ENCODE measurements around the gene CLEC20A.

The CLEC20A gene

GRCh38 chr1:178472531-178472930, 24.2 kb downstream of the CLEC20A start:
- no peak for DNase-seq (ENCODE audit: low spot score)

GRCh38 chr1:178470411-178470960, 26.3 kb downstream of the CLEC20A start:
- peak; percentile 52 for DNase-seq (ENCODE audit: low spot score)

GRCh38 chr1:178467837-178468236, 28.9 kb downstream of the CLEC20A start:
- DNase-seq (ENCODE audit: low spot score): no peak

DNA sequence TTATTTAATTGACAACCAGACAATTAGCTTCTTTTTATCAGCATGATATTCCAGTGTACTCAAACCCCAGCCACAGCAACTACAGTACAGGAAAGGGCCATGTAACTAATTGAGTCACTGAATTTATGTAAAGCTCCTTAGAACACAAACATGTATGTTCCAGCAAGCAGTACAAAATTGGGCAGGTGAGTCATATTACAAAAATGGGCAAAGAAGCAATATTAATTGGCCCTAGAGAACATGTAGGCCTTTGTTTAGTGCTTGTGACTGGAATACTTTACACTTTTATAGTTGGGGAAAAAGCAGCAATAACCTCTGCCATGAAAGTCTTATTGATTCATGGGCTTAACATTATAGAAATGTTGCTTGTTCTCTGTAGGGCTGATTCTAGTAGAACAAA, 31.8 kb downstream of the CLEC20A start:
- no peak for DNase-seq (ENCODE audit: low spot score)

DNA sequence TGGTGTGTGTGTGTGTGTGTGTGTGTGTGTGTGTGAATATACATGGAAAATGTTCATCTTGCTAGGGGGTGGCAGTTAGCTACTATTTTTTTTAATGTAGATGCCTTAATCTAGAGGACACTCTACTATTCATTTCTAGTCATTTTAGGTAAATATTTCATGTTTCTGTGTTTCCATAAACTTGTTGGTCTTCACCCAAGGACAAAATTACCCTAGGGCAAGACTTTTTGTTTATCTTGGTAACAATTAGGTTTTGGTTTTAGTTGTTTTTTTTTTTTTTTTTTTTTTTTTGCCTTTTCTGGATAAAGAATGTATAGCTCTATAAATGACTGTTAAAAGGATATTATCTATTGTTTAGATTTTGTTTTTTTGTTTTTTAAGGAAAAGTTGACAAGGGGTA, 32.2 kb downstream of the CLEC20A start:
- DNase-seq (ENCODE audit: low spot score): no peak

- no peak for DNase-seq (ENCODE audit: low spot score)
Measured at GRCh38 chr1:178464141-178464540, 32.6 kb downstream of the CLEC20A start.

DNA sequence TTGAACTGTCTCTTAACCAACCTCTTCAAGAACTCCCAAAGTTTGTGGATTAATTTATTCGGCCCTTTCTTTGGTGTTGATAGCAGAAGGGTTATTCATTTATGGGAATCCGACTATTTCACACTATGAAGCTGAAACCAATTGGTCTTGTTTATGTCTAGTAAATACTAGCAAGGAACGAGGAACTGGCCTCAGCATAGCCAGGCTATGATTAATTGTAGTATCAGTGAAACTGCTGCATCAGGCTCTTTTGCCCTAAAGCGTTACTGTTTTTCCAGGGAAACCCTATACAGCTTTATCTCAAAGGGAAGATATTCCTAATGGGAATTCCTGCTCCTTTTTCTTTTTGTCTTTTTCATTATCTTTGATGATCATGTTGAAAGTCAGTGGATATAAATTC, 35.1 kb downstream of the CLEC20A start:
- no peak for DNase-seq (ENCODE audit: low spot score)

DNA sequence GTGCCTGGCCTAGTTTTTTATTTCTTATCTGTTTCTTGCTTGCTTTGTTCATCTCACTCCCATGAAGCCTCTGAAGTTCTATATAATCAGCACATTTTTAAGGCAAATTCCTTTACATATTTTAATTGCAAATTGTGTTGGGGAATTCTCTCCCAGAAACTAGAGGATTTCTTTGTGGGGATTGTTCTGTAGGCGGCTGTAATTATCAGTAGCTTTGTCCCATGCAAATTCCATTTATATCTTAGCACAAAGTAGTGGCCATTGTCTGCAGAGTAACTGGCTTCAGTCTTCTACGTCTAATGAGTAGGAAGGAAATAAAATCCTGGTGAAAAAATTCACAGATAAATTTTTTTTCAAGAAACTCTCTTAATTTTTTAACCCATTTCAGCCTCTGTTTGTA, 35.7 kb downstream of the CLEC20A start:
- no peak for DNase-seq (ENCODE audit: low spot score)

DNA sequence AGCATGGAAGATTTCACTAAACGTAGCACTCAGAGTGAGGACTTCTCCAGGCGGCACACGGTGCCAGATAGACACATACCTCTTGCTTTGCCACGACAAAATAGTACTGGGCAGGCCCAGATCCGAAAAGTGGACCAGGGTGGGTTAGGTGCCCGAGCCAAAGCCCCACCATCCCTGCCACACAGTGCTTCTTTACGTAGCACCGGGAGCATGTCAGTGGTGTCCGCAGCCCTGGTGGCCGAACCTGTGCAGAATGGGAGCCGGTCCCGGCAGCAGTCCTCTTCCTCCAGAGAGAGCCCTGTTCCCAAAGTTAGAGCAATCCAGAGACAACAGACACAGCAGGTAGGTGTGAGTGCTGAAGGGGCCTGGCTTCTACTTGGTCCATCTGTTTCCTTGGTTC, 38.6 kb downstream of the CLEC20A start:
- DNase-seq (ENCODE audit: low spot score): no peak

DNA sequence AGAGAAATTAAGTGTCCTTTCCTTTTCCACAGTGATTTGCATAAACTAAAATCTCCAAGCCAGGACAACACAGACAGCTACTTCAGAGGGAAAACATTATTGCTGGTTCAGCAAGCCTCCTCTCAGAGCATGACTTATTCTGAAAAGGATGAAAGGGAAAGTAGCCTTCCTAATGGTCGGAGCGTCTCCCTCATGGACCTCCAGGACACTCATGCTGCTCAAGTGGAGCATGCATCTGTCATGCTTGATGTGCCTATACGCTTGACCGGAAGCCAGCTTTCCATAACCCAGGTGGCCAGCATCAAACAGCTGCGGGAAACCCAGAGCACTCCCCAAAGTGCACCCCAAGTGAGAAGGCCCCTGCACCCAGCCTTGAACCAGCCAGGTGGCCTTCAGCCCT, 39.1 kb downstream of the CLEC20A start:
- no peak for DNase-seq (ENCODE audit: low spot score)

DNA sequence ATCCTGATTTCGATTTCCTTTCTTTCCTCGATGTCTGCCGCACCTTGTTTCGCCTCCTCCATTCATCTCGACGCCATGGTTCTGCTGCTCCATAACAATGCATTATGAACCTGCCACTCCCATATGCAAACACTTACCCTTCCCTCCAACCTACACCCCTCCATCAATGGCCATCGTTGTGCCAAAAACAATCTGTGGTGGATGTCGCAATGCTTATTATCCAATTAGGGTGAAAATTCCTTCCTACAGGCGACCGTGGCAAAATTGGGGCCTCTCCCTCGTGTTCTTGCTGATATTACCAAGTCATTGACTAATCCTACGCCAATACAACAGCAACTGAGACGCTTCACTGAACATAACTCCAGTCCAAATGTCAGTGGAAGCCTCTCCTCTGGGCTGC, 40.3 kb downstream of the CLEC20A start:
- DNase-seq (ENCODE audit: low spot score): no peak

DNA sequence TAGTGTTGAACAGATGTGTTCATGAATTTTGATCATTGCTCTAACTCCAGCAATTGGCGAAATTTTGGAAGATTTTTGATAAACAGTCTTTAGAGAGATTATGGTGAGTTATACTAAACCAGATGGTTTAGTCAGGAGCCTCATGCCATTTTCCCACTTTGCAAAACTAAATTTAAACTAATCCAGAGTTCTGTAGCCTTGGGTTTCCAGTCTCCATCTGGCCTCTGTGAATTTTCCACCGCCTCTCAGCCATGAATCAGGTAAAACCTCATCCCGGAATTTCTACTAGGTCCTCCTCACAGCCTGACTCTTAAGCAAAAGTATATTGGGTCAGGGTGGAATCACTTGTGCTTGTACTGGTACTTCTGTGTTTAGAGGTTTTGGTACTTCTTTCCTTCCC, 44.8 kb downstream of the CLEC20A start:
- DNase-seq (ENCODE audit: low spot score): no peak

- no peak for DNase-seq (ENCODE audit: low spot score)
Measured at GRCh38 chr1:178451529-178451928, 45.2 kb downstream of the CLEC20A start.

DNA sequence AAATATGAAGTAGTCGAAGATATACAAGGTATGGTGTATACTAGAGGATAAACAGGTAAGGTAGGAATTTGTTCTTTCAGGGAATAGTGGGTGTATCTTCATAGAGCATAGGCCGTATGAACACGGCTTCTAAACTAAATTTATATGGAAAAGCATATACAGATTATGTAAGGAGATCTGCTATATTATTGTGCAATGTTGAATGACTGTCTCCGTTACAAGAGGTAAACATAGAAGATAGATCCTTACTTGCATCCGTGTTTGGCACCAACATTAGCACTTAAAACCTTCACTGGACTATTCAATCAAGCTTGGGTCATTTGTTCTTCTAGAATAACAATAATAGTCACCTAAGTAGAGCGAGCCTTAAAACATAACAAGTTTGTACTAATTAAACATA, 45.9 kb downstream of the CLEC20A start:
- DNase-seq (ENCODE audit: low spot score): no peak

- DNase-seq (ENCODE audit: low spot score): no peak
Measured at GRCh38 chr1:178442925-178443324, 53.8 kb downstream of the CLEC20A start.

DNA sequence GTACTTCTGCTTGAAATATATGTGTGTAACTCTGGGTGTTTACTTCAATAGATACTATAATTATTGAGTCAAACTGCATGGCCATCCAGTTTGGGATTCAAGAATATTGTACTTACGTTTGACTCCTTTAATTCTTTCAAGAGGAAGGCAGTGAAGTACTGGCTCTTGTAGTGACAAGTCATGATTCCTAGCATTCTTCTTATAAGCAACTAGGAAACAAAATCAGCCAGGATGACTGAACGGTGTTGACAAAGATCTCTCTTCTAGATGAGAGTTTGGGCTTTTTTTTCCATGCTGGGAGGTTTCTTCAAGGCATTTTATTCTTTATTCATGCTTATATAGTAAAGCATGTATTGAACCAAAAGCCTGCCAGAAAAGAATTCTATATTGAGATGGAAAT, 58.3 kb downstream of the CLEC20A start:
- DNase-seq (ENCODE audit: low spot score): no peak

GRCh38 chr1:178436899-178437298, 59.9 kb downstream of the CLEC20A start:
- DNase-seq (ENCODE audit: low spot score): no peak

GRCh38 chr1:178434899-178435435, 61.8 kb downstream of the CLEC20A start:
- DNase-seq (ENCODE audit: low spot score): no peak

GRCh38 chr1:178434360-178434759, 62.4 kb downstream of the CLEC20A start:
- no peak for DNase-seq (ENCODE audit: low spot score)
